HG03025 (cell line): ENCODE results near the gene METTL26.

Source experiments
- ATAC-seq: cut with Tn5 transposase; IDR thresholded peaks from one replicate; pipeline ENCODE4 v1.9.1; 2021; ENCODE audit warnings: mild to moderate bottlenecking, moderate library complexity; ENCODE audit not compliant: unreplicated experiment, low FRiP score

Gene METTL26

DNA sequence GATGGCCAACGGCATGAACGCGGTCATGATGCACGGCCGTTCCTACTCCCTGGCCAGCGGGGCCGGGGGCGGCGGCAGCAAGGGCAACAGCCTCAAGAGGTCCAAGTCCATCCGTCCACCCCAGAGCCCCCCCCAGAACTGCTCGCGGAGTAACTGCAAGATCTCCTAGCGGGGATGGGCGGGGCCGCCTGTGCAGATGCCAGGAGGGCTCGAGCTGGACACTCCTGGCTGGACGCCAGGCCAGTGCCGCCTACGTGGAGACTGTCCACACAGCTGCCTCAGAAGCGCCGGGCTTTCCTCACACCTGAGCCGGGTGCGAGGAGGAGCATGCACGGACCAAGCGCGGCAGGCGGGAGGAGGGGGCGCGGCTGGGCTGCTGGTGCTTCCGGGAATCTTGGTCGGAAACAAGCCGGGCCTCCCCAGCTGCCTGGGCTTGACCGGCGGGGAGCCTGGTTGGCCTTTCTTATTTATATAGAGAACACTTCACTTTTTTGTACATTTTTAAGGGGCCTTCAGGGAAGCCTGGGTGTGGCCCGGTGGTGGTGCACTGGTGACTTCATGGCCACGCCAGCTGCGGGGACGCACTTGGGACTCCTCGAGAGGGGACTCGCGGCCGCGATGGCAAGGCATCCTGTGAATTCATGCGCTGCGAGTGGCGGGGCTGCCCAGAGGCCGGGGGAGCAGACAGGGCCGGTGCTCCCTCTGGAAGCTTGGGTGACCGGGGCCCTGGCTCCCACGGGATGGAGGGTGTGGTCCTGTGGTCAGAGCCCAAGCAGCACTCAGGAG is 8.5 kb downstream of the METTL26 start:
- no peak for ATAC-seq

DNA sequence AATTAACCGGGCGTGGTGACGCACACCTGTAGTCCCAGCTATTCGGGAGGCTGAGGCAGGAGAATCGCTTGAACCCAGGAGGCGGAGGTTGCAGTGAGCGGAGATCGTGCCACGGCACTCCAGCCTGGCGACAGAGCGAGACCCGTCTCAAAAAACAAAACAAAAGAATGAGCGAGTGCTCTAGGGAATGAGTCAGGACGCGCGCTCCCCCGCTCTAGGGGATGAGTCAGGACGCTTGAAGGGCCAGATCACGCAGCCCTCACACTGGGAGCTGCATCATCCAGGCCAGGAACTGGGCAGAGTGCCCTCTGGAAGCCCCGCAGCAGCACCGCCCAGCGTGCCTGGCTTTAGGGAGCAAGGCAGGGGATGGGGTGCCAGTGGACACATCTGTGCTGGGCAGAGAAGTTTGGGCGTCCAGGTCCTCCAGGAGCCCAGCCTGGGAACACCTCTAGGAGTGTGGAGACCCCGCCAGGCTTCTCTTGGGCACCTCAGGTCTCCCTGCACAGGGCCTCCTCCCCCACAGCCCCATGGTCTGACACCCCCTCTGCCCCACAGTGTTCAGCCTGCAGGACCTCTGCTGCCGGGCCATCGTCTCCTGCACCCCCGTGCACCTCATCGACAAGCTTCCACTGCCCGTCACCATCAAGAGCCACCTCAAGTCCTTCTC is 9.2 kb downstream of the METTL26 start:
- no peak for ATAC-seq

DNA sequence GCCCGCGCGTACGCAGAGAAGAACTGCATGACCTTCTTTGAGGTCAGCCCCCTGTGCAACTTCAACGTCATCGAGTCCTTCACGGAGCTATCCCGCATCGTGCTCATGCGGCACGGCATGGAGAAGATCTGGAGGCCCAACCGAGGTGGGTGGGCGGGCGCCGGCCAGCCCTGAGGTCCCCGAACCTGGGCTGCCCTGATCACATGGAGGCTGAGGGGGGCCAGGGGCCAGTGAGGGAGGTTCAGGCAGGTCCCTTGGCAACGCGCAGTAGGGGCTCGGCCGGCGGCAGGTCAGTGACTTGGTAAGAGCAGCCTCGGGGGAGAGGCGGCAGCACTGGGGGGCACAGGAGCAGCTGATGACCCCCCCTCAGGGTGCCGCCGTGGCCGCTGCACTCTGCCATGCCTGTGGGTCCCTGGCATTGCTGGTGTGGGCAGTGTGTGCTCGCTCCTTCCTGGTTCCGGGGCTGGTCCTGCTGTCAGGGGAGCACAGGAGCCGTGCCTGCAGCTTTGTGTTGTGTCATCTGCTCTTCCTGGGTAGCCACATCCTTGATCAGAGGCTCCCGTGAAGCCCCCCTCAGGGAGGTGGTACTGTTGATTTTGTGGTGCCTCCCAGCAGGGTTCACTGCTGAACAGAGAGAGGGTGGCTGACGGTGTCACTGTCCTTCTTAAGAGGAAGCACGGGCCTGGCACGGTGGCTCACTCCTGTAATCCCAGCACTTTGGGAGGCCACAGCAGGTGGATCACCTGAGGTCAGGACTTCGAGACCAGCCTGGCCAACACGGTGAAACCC is 9.9 kb downstream of the METTL26 start:
- no peak for ATAC-seq

DNA sequence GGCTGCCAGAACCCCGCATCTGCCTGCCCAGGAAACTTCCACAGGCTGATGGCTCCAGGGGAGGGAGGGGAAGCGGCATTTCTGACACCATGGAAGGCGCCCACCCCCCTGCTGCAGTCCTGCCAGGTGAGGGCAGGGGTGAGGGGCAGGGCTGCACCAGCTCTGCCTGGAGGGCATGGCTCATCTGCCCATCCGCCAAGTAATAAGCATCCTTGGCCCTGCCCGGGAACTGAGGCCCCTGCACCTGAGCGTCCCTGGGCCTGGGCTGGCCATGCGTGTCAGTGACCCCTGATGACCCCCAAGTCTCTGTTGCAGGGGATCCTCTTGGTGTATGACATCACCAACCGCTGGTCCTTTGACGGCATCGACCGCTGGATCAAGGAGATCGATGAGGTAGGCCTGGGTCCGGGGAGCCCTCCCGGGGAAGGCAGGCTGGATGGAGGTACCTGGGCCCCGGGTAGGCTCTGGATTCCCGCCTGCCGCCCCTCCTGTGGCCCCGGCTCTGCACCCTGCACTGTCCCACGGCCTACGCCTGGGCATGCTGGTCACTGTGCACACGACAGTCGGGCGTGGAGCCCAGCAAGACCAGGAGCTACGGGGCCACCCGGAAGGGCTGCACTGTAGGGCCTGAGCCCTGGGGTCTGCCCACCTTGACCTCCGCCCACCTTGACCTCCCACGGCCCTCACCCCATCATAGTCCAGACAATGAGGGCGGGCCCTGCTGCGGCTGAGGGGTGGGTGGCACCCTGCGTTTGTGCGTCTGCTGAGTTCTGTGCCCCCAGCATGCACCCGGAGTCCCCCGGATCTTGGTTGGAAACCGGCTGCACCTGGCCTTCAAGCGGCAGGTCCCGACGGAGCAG is 10.8 kb downstream of the METTL26 start:
- ATAC-seq, result no peak

DNA sequence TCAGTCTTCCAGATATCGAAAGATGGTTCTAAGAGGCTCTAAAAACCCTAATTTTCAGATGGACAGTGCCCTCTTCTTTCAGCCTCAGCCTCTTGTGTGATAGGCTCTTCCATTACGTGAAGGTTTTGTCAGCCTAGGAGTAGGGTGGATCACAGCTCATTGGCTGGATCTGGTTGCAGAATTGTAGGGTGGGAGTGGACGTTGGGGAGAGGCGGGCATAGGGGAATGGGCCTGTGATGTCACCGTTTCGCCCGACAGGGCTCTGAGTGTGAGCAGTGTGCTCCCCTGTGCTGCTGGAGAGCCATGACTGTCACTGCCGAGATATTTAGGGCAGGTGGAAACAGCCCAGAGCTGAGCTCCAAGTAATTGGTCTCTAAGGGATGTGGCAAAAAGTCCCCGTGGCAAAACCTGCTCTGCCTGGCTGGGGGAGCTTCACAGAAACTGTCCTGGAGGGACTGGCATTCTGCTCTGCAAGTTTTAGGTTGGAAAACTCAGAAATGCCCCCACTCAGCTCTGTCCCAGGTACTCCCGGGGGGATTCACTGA is 11.5 kb downstream of the METTL26 start:
- ATAC-seq, result no peak

DNA sequence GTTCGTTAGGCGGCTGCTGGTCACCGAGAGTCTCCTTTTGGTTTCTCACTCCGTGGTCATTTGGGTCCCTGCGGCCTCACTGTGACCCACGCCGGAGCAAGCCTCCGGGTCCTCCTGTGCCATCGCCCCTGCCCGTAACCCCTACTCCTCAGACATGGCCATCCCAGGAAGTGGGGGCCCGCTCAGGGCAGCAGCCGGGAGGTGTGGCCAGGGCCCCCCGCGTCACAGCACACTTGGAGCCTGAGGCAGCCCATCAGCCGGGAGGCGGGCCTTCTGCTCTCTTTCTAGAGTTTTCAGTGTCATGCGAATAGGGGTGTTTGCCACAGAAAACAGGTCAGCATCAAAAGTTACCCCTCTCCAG is 13.2 kb downstream of the METTL26 start:
- ATAC-seq, result no peak

DNA sequence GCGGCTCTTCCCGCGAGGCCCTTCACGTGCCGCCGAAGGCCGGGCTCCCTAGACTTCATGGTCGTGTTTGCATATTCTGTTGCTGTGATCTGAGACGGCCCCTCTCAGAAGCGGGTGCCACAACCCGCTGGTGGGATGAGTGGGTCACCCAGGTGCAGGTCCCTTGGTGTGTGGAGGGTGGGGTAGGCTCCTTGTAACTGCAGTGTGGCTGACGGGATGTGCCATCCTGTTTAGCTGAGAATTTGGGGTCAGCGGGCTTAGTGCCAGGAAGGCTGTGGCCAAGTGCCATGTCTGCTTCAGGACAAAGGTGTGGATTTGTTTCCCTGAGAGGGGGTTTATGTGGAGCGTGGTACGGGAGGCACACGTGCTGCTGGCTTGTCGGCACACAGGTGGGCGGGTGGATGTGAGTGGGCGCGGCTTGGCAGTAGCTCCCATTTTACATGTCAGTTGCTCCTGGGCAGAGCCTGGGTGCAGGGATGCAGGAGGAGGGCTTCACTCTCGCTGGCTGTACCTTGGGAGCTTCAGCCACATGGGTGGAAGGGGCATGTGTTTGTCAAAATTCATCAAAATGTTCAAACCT is 14.5 kb downstream of the METTL26 start:
- no peak for ATAC-seq

DNA sequence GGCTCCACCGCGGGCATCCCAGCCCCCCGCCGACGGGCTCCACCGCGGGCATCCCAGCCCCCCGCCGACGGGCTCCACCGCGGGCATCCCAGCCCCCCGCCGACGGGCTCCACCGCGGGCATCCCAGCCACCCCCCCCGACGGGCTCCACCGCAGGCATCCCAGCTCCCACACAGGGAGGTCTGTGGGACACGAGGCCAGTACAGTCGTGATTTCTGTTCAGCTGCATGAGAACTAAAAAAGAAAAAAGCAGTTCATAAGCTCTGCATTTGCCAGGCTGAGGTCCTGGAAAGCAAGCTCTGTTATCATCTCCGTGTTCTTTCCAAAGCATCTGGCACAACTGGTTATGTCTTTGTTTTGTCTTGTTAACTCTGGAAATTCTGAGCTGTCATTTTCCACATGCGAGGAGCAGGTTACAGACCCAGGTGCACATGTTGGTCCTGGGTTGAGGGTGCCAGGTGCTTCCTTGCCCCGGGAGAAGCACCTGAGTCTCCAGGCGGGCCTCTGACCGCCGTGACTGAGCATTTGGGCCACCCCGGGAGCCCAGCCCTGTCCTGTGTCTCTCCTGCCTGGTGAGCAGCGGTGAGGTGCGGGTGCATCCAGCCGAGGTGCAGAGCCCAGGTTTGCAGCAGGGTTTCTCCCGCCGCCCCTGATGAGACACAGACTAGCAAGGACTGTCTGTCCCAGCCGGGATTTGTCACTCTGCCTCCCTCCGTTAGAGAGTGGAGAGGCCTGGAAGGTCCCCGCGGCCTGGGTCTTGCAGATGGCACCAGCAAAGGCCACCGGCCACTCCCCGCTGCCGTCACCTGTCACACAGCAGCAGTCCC is 15.2 kb downstream of the METTL26 start:
- no peak for ATAC-seq

DNA sequence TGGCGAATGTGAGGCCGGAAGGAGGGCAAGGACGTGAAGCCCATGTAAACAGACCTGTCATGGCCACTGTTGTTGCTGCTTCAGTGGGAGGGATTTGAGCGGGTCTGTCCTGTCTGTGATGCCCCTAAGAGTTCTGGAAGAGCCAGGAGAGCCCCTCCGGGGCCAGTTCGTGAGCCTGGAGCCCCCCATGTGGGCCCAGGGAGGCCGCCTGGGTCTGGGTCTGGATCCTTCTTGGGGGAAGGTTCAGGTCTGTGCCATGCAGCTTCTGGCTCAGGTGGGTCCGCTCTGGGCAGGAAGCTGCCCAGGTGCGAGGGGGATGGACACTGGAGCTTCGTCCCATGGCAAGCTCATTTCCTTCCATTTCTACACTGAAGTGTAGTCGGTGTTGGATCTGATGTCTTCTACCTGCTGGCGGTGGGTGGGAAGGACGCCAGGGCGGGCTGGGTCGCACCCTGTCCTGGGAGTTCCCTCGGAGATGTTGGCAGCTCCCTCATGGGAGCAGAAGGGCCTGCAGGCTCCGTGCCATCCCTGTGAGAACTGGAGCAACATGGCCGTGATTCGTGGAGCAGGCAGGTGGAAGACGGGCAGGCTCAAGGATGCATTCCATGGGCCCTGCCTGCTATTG is 16.5 kb downstream of the METTL26 start:
- no peak for ATAC-seq

DNA sequence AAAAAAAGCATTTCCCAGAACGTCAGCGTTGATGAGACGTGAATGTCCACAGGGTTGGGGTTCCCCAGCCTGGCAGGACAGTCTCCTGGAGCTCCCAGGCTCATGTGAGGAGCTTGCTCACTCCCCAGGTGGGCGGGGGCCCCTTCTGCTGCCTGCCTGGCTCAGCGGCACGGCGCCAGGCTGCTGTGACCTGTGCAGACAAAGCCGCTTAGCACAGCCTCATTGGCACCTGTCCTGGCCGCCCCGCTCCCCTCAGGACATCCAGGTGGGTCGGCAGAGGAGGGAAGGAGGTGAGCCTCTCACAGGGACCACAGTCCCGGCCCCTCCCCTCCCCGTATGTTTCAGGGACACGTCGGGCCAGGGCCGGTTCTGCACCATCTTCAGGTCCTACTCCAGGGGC is 18.2 kb downstream of the METTL26 start:
- no peak for ATAC-seq

DNA sequence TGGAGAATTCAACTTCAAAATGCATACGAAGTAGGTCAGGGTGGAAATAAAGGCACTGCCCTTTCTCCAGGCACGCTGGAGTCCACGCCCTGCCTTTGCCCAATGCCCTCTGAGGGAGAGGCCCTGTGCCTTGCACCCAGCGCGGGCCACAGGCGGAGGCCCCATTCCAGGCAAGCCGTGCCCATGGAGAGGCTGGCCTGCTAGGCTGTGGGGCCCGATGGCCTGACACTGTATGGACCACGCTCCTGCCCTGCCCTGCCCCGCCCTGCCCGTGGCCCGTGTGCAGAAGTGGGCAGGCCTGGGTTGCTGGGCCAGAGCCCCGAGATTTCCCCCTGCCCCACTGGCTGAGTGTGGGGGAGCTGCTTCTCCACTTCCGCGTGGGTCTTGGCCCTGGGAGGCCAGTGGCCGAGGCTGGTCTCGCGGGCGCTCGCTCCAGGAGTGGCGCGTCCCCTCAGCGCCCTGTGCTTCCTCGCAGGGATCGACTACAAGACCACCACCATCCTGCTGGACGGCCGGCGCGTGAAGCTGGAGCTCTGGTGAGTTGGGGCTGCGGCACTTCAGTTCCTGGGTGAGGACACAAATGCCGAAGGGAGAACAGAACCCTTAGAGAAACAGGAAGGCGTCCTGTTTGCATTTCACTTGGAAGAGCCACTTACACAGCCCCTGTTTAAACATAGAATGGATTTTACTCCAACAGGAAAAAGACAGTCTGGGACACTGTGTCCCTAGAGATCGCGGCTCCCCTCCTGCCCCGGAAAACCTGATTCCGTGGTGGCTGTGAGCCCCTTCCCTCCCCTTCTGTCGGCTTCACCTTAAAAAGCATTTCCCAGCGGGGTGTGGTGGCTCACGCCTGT is 19.1 kb downstream of the METTL26 start:
- no peak for ATAC-seq

DNA sequence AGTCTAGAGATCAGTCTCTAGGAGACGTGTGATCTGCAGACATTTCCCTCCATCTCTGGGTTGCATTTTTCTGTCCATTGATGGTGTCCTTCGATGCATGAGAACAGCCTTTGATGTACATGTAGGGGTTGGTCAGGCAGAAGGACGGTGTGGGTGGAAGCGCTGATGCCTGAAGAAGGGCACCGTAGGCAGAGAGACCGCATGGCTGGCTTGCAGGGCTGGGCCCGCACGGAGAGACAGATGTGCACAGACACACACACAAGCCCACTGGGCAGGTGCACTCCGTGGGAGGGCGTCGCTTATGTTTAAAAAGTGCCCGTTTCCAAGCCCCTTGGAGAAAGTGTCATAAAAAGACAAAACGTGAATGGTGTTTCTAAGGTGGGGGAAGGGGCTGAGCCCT is 21.0 kb downstream of the METTL26 start:
- no peak for ATAC-seq

DNA sequence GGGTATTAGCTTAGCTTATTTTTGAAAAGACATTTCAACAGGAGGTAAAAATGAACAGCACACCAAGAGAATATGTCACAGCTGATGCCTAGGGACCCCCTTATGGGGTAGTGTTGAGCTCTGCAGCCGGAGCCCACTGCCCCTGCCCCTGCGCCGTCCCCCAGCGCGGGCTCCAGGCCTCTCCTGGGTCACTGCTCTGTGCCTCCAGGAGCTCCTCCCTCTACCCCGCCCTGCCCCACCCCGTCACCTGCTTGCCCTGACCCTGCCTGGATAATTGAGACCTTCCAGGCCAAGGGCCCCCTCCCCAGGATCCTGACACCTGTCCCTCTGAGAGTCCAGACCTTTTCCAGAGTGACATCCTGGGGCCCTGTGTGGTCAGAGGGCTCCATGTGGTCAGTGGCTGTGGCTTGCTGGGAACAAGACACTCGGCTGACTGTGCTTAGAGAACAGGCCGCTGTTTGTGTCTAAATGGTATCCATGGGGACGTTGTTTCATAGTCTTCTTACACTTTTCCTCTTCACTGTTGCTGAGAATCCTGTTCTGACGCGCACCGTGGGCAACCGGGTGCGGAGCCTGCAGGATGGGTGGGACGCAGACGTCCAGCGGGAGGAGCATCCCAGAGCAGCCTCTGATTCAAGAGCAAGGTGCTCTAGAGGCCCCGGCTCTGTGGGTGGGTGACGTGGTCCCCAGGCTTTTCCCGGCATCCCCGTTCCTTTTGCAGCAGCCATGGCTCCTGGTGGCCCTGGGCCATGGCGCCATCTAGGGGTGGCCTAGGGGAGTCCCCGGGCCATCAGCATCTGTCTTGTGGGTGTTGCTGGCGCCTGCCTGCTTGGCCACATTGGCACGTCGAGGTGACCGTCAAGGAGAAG is 25.4 kb downstream of the METTL26 start:
- ATAC-seq, result no peak

DNA sequence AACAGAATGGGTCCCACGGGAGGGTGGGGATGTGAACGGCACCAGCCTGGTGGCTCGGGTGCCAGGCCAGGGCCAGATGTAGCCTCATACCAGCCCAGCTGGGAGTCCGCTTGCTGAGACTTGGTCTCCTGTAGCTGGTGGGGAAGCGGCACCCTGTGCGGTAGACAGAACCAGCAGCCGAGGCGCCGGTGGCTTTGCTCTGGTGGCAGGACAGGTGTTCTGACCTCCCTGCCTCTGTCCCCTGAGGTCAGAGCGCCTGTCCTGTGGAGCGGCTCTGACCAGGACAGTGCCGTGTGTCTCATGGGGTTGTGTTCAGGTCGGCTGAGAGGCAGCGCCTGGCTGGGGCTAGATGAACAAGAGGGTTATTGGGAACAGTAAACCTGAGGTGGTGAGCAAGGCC is 26.1 kb downstream of the METTL26 start:
- ATAC-seq, result no peak

DNA sequence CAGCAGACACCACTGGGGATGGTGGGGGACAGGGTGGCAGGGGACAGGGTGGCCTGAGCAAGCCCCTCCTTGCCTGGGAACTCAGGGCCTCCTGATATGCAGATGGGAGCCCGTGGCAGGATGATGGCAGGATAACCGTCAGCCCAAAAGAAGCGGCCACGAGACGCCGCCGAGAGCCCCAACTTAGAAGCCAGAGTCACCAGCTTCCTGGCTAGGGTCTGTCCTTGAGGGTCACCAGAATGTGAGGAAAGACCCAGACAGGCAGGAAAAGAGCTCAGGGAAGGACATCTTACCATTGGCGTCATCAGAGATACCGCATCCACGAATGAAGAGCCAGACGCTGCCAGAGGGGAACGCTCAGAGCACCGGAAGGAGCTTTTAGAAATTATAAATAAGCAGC is 26.8 kb downstream of the METTL26 start:
- no peak for ATAC-seq

DNA sequence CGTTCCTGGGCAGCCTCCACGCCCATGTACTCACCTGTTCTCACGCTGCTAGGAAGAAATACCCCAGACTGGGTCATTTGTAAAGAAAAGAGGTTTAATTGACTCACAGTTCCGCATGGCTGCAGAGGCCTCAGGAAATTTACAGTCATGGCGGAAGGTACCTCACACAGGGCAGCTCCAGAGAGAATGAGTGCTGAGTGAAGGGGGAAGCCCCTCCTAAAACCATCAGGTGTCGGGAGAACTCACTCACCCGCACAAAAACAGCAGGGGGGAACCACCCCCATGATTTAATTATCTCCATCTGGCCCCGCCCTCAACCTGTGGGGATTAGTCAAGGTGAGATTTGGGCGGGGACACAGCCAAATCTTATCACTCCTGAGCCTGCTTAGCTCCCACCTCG is 28.1 kb downstream of the METTL26 start:
- no peak for ATAC-seq
